Duodenal mucosa (tissue), 2 donors: ENCODE measurements around the gene NKX2-8.

Experiments
- H3K27ac ChIP-seq: one replicate; pipeline ENCODE4 v1.7.0; 2013; ENCODE audit warnings: low read depth, low read length
- H3K27me3 ChIP-seq, 2 donors: one replicate each; pipeline ENCODE4 v1.7.0; 2013; ENCODE audit warnings: low read length in 2 of 2, control low read depth in 1 of 2; ENCODE audit not compliant: insufficient read depth in 2 of 2, control insufficient read depth in 1 of 2
- H3K36me3 ChIP-seq, 2 donors: one replicate each; pipeline ENCODE4 v1.7.0; 2013; ENCODE audit warnings: low read length in 2 of 2, control low read depth in 1 of 2; ENCODE audit not compliant: insufficient read depth in 2 of 2, control insufficient read depth in 1 of 2
- H3K4me1 ChIP-seq, 2 donors: one replicate each; pipeline ENCODE4 v1.7.0; 2013; ENCODE audit warnings: low read length in 2 of 2, control low read depth in 1 of 2; ENCODE audit not compliant: insufficient read depth in 2 of 2, control insufficient read depth in 1 of 2
- H3K4me3 ChIP-seq, 2 donors: one replicate each; pipeline ENCODE4 v1.7.0; 2013; ENCODE audit warnings: low read length in 2 of 2, low read depth in 1 of 2
- H3K9ac ChIP-seq, 2 donors: one replicate each; pipeline ENCODE4 v1.7.0; 2013; ENCODE audit warnings: low read length in 2 of 2, low read depth in 1 of 2
- H3K9me3 ChIP-seq, 2 donors: one replicate each; pipeline ENCODE4 v1.7.0; 2013; ENCODE audit warnings: low read length in 2 of 2, control low read depth in 1 of 2; ENCODE audit not compliant: control insufficient read depth in 1 of 2

Gene NKX2-8

DNA sequence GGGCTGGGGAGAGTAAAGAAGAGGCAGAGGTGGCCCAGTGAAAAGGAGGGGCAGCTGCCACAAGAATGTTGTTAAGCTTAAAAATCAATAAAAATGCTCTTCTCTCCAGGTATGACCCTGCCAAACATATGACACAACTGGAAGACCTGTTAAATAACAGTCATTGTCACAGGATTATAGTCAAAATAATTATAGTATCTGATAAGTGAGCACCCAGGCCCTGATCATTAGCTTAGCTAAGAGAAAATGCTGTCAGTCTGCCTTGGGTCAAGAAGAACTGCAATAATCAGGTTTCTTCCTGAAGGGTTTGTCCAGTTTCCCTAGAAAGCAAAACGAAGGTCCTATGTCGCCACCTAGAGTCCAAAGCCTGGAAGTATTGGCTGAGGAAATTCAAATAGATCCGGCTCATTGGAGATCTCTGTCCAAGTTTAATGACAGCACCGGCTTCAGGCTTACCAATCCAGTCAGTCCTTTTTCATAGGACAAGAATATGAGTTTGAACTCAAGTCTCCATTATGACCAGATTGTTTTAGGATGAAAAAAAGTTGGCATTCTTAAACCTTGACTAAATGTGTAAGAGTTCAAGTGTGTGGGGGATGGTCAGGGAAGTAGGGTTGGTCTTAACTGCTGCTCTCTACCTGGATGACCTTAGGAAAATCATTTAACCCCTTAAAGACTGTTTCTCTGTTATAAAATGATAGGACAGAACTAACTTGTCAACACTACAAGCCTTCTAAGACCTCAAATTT lies 22.5 kb upstream of the NKX2-8 start:
- H3K27me3 ChIP-seq: peaks cover 0 to 5% of the 10 kb centered on the region in 2 donors
- H3K4me1 ChIP-seq: no peaks in the 10 kb centered on the region
- no peak overlapping the region for H3K4me3 ChIP-seq
- H3K36me3 ChIP-seq: no peaks in the 10 kb centered on the region
- no peaks in the 10 kb centered on the region for H3K9me3 ChIP-seq
- H3K9ac ChIP-seq: no peak overlapping the region
- H3K27ac ChIP-seq: no peak overlapping the region

DNA sequence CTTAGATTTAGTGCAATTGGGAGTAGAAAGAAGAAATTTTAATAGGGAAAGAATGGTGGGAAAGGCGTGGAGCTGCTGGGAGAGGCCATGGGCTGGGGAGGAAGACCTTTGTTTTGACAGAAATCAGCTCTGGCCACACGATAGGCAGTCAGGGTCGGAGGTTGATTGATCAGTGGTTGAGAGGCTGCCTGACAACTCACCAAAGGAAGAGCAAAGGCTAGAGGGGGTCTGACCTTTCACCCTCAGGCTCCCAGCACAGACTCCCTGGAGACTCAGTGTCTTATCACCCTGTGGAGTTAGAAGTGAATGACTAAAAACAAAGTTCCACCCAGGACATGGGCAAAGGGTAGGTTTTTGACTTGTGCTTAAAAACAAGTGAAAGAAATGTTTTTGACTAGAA lies 18.0 kb upstream of the NKX2-8 start:
- Histone ChIP-seq H3K27ac (no peak overlapping the region), H3K27me3 (peaks cover 5 to 6% of the 10 kb centered on the region in 2 donors), H3K4me3 (no peak overlapping the region), H3K4me1 (no peaks in the 10 kb centered on the region), H3K9ac (no peak overlapping the region), H3K36me3 (no peaks in the 10 kb centered on the region), H3K9me3 (no peaks in the 10 kb centered on the region)

DNA sequence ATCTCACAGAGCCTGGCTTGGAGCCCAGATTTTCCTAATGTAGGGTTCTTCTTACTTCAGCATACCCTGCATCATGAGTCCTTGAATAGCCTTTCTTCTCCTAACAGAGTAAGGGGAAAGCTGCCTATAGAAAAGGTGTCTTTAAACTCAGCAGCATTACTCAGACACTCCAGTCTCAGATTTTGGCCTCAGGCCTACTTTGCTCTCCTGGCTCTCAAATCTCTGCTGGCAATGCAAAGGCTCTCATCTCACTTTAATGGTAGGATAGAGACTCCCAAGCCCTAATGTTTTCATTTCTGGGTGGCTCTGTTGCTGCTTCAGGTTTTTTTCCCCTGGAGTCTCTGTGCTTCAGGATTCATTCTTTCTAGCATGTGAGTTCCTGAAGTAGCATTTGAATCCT lies 9.1 kb upstream of the NKX2-8 start:
- Histone ChIP-seq H3K4me3 (no peak overlapping the region), H3K9ac (no peak overlapping the region), H3K27me3 (peaks cover 15 to 50% of the 10 kb centered on the region in 2 donors), H3K4me1 (no peaks in the 10 kb centered on the region), H3K36me3 (no peaks in the 10 kb centered on the region), H3K9me3 (no peaks in the 10 kb centered on the region), H3K27ac (no peak overlapping the region)

DNA sequence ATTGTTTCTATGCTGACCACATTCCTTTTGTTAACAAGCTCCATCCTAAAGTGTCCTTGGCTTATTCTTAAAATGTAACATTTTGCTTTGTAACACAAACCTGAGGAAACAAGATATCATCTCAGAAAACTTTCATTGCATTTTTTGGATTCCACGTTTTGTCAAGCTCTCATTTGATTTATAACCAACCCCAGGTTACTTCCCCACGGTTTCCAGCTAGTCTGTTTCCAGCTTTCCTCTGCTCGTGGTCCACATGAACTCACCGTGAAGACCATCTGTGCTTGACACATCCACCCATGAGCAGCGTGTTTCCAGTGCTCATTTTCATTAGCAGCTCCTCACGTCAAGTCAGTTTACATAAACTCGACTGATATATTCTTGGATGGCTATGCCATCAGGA lies 6.4 kb upstream of the NKX2-8 start:
- no peak overlapping the region for H3K27ac ChIP-seq
- H3K36me3 ChIP-seq: no peaks in the 10 kb centered on the region
- peaks cover 32 to 67% of the 10 kb centered on the region in 2 donors for H3K27me3 ChIP-seq
- H3K4me3 ChIP-seq: no peak overlapping the region
- H3K9ac ChIP-seq: no peak overlapping the region
- H3K9me3 ChIP-seq: no peaks in the 10 kb centered on the region
- no peaks in the 10 kb centered on the region for H3K4me1 ChIP-seq

DNA sequence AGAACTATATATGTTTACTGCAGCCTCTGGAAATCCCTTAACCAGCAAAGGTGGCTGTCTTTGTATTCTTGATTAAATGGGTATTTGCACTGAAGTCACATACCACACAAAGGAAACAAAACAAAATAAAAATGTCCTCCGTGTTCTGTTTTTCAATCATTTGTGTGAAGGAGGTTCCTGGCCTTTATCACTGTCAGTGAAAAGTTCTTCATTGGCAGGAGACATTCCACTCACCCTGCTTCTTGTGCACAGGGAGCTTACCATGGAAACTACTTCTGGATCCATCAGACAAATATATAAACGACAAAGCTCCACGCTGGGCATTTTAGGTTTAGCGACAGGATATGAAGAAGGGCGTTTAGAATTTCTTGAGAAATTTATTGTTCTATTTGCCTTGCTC lies 5.7 kb upstream of the NKX2-8 start:
- Histone ChIP-seq H3K27me3 (peaks cover 35 to 70% of the 10 kb centered on the region in 2 donors), H3K4me1 (no peaks in the 10 kb centered on the region), H3K9me3 (no peaks in the 10 kb centered on the region), H3K4me3 (no peak overlapping the region), H3K27ac (no peak overlapping the region), H3K36me3 (no peaks in the 10 kb centered on the region), H3K9ac (no peak overlapping the region)

DNA sequence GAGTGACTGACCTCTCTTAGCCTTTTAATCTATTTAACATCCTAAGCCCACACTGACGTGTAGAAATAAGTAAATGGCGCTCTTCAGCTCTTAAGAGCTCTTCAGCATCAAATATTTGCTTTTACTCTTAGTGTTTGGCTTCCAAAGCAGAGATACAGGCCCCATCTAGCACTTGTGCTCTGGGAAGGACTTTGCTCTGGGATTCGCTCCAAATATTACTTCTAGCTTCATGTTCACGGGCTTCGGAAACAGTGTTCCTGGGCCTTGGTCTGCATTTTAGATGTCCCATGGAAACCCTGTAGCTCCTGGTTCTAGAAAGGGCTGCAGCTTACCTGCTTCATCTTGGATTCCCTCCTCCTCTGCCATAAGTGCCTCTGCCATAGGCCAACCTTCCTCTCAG lies 2.7 kb upstream of the NKX2-8 start:
- no peaks in the 10 kb centered on the region for H3K36me3 ChIP-seq
- H3K27me3 ChIP-seq: peaks cover 58 to 73% of the 10 kb centered on the region in 2 donors
- no peak overlapping the region for H3K27ac ChIP-seq
- H3K9me3 ChIP-seq: no peaks in the 10 kb centered on the region
- H3K4me1 ChIP-seq: peaks cover 3 to 6% of the 10 kb centered on the region in 2 donors
- no peak overlapping the region for H3K9ac ChIP-seq
- no peak overlapping the region for H3K4me3 ChIP-seq

DNA sequence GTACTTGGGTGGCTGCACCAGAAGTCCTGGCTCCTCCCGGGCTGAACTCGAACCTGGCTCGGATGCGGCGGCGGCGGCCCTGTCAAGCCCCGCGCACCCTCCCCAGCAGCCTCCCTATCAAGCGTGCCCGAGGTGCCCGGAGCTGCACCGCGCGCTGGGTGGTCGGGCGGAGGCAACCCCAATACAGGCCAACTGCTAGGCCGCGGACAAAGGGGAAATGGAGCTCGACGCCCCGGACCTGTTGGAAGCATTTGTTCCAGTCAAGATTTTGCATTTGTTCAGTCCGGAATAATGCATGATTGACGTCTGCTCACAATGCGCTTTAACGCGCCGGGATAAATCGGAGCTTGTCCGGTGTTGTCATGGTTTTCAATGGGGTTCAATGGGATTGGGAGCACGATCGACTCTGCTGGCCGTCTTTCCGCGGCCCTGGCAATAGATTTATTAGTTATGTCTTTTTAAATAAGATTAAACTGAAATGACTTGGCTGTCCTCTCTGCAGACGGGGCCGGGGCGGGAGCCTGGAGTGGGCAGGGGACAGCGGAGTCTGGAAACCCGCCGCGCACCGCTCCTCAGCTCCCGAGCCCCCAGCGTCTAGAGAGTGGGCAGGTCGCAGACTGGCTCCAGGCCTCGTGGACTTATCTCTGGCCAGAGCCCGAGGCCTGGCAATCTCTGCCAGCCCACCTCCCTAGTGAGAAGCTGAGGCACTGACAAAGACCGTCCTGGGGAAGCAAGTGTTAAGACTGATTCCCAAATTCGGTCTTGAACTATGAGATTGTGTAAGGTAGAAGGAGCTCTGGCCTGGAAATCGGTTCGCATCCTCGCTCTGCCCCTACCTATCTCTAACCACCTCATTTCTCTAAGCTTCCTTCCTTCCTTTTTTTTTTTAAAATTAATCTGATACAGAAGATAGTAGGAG lies 1.7 kb upstream of the NKX2-8 start:
- Histone ChIP-seq H3K4me3 (no peak overlapping the region), H3K9ac (no peak overlapping the region), H3K36me3 (no peaks in the 10 kb centered on the region), H3K27ac (no peak overlapping the region), H3K27me3 (peaks cover 64 to 74% of the 10 kb centered on the region in 2 donors), H3K9me3 (no peaks in the 10 kb centered on the region), H3K4me1 (peaks cover 3 to 6% of the 10 kb centered on the region in 2 donors)

DNA sequence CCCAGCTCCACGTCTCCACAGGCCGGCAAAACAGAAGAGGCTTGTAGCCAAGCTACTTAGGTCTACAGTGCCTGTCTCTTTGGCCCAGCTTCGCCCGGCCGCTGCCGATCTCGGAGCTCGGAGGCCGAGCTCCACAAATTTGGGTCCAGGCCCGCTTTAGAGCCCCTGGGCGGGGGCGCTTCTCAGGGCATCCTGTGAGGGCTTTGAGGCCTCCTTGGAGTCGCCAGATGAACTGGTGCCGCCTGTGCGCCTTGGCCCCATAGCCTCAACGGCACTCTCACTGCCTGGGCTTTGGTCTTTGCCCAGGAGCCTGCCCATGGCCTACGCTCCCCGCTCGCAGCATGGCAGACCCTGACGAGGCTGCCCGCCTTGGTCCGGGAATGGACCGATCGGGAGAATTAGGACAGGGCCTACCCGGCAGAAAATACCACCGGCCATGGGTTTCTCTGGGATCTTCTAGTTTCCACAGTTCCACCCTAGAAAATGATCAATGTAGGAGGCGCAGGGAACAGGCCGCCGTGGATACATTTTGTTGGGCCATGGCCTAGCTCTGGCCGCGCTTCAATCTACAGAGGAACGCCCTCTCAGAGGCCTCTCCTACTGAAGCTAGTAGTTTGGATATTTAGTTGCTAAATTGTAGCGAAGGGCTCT lies 953 bp upstream of the NKX2-8 start:
- Histone ChIP-seq H3K4me3 (no peak overlapping the region), H3K27ac (no peak overlapping the region), H3K4me1 (peaks cover 3 to 6% of the 10 kb centered on the region in 2 donors), H3K9ac (no peak overlapping the region), H3K9me3 (no peaks in the 10 kb centered on the region), H3K27me3 (peaks cover 71 to 72% of the 10 kb centered on the region in 2 donors), H3K36me3 (no peaks in the 10 kb centered on the region)

DNA sequence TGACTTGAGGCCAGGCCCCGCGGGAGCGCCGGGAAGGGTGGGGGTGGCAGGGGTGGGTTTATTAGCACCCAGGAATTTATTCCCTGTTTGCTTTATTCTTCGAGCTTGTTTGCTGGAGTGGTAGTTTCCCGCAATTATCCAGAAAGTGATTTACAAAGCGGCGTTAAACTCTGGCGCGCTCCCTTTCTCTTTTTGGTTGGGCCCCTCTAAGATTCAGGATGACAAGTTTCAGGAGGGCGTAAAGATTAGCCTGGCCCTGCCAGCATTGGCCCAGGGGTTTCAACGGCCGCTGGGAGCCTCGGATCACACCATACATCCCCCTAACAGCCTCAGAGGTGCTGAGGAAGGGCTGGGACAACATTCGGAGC lies 444 bp upstream of the NKX2-8 start:
- Histone ChIP-seq H3K27ac (no peak overlapping the region), H3K36me3 (no peaks in the 10 kb centered on the region), H3K9me3 (no peaks in the 10 kb centered on the region), H3K9ac (no peak overlapping the region), H3K27me3 (peaks cover 67 to 74% of the 10 kb centered on the region in 2 donors), H3K4me1 (peaks cover 3 to 6% of the 10 kb centered on the region in 2 donors), H3K4me3 (no peak overlapping the region)
